HCT116 (cell line): ENCODE data around the gene SPRR2G. TPM values are rescaled to one million over a fixed set of nuclear protein-coding genes. Genes with fewer than 3 reads are reported as not detected.

ENCODE experiments used
- ATAC-seq: fragments of 200-7000 bp; cut with Tn5 transposase; 2 replicates; pipeline ENCODE4 v1.9.1; 2020; ENCODE audit warnings: mild to moderate bottlenecking, moderate library complexity
- BruUV-seq: library from RNA; stranded (reverse); fragments of 400-500 nt; replicated peaks from 2 replicates; lab custom pipeline; 2021; lab: Mats Ljungman, UMichigan
- CTCF ChIA-PET: fragments of 300-600 bp; sonication (Branson Sonifier 250); formaldehyde crosslinking; loops from one replicate; lab custom pipeline; 2021; ENCODE audit warnings: antibody characterized with exemption; lab: Charles Lee
- POLR2A ChIA-PET: fragments of 300-600, 350-600 bp; sonication (Branson Sonifier 250); formaldehyde crosslinking; loops from one replicate; lab custom pipeline; 2021; ENCODE audit warnings: antibody characterized with exemption; lab: Charles Lee
- RAD21 ChIA-PET, 2 experiments: fragments of 300-600 bp; sonication (Branson Sonifier 250); formaldehyde crosslinking; loops; one replicate each; lab custom pipeline; 2023; ENCODE audit warnings: low total read pairs in 2 of 2; ENCODE audit not compliant: uncharacterized antibody in 2 of 2, unreplicated experiment in 2 of 2, low non-redundant PET in 1 of 2; lab: Charles Lee
- DNase-seq: peaks from one replicate; pipeline ENCODE4 v3.0.0-alpha.2; 2010; ENCODE audit warnings: low read depth, low spot score
- H2AFZ ChIP-seq: fragments of 200-600 bp; shearing (Covaris generic), sonication (generic); 2 replicates; pipeline ENCODE4 v1.6.1; 2017; ENCODE audit warnings: low read depth, mixed run types, mixed read lengths, antibody characterized with exemption, low read length; ENCODE audit not compliant: poor library complexity, severe bottlenecking
- H3K27ac ChIP-seq: 2 replicates; pipeline ENCODE4 v1.5.1; 2012; ENCODE audit warnings: low read depth, low read length
- H3K27me3 ChIP-seq: fragments of 200-600 bp; sonication (generic); 2 replicates; pipeline ENCODE4 v1.6.1; 2016; ENCODE audit warnings: mixed run types, low read length, mixed read lengths; ENCODE audit not compliant: insufficient read depth
- H3K36me3 ChIP-seq, 2 experiments: fragments of 200-500 bp in 1 of 2; fragments of 200-600 bp in 1 of 2; sonication (Bioruptor generic) in 1 of 2; sonication (generic) in 1 of 2; 2 replicates each; pipeline versions ENCODE4 v1.5.1 to v1.6.1; 2014 to 2016; ENCODE audit warnings: low read length in 2 of 2, inconsistent platforms in 1 of 2, mixed read lengths in 1 of 2, mixed run types in 1 of 2; ENCODE audit not compliant: insufficient read depth in 2 of 2, control insufficient read depth in 1 of 2
- H3K4me1 ChIP-seq, 2 experiments: fragments of 200-600 bp in 1 of 2; sonication (generic) in 1 of 2; 2 replicates each; pipeline versions ENCODE4 v1.5.1 to v1.6.1; 2012 to 2017; ENCODE audit warnings: low read length in 2 of 2, inconsistent platforms in 1 of 2, mild to moderate bottlenecking in 1 of 2, mixed read lengths in 1 of 2, mixed run types in 1 of 2, moderate library complexity in 1 of 2; ENCODE audit not compliant: insufficient read depth in 2 of 2, control insufficient read depth in 1 of 2
- H3K4me2 ChIP-seq: fragments of 200-600 bp; sonication (generic); 2 replicates; pipeline ENCODE4 v1.6.1; 2017; ENCODE audit warnings: mixed run types, low read length, mixed read lengths
- H3K4me3 ChIP-seq, 2 experiments: fragments of 200-600 bp in 1 of 2; sonication (generic) in 1 of 2; replicated peaks in 1 of 2; 2 replicates each; pipeline ENCODE4 v1.5.1; 2011 to 2016; ENCODE audit warnings: low read length in 2 of 2, control low read depth in 1 of 2, low read depth in 1 of 2, mild to moderate bottlenecking in 1 of 2, mixed read lengths in 1 of 2, mixed run types in 1 of 2
- H3K79me2 ChIP-seq: fragments of 200-600 bp; sonication (generic); 2 replicates; pipeline ENCODE4 v1.6.1; 2017; ENCODE audit warnings: mild to moderate bottlenecking, mixed run types, low read length, moderate library complexity, mixed read lengths; ENCODE audit not compliant: insufficient read depth
- H3K9ac ChIP-seq: fragments of 200-600 bp; sonication (generic); 2 replicates; pipeline ENCODE4 v1.6.1; 2016; ENCODE audit warnings: low read length, mixed read lengths
- H3K9me2 ChIP-seq: fragments of 200-600 bp; sonication (generic), shearing (Covaris generic); 2 replicates; pipeline ENCODE4 v1.6.1; 2017; ENCODE audit warnings: mixed run types, mild to moderate bottlenecking, moderate library complexity; ENCODE audit not compliant: insufficient read depth
- H3K9me3 ChIP-seq, 2 experiments: fragments of 200-500 bp in 1 of 2; fragments of 200-600 bp in 1 of 2; sonication (Bioruptor generic) in 1 of 2; sonication (generic) in 1 of 2; 2 replicates each; pipeline ENCODE4 v1.6.1; 2014 to 2017; ENCODE audit warnings: low read length in 2 of 2, mixed read lengths in 2 of 2, inconsistent platforms in 1 of 2, low read depth in 1 of 2, mild to moderate bottlenecking in 1 of 2, mixed run types in 1 of 2, moderate library complexity in 1 of 2; ENCODE audit not compliant: control insufficient read depth in 1 of 2, insufficient read depth in 1 of 2
- H4K20me1 ChIP-seq: fragments of 200-600 bp; sonication (generic), shearing (Covaris generic); 2 replicates; pipeline ENCODE4 v1.6.1; 2017; ENCODE audit warnings: mixed run types, mild to moderate bottlenecking, moderate library complexity; ENCODE audit not compliant: insufficient read depth
- ATF3 ChIP-seq: IDR thresholded peaks from 2 replicates; pipeline ENCODE4 v1.6.1; 2012
- CBX3 ChIP-seq: IDR thresholded peaks from 2 replicates; pipeline ENCODE4 v1.6.1; 2012; ENCODE audit warnings: low read depth
- CTCF ChIP-seq, 3 experiments: fragments of 200-600 bp in 1 of 3; sonication (generic) in 1 of 3; IDR thresholded peaks in 2 of 3; conservative IDR thresholded peaks in 1 of 3; 2 replicates each; pipeline ENCODE4 v1.5.1; 2012 to 2017; ENCODE audit warnings: low read depth in 2 of 3, low read length in 2 of 3, antibody characterized with exemption in 1 of 3, borderline replicate concordance in 1 of 3, control low read depth in 1 of 3, mild to moderate bottlenecking in 1 of 3, mixed read lengths in 1 of 3, mixed run types in 1 of 3, moderate library complexity in 1 of 3; ENCODE audit not compliant: insufficient read depth in 1 of 3
- ELF1 ChIP-seq: IDR thresholded peaks from 2 replicates; pipeline ENCODE4 v1.6.1; 2012; ENCODE audit warnings: low read depth, borderline replicate concordance
- EZH2phosphoT487 ChIP-seq: fragments of 200-600 bp; IDR thresholded peaks from 2 replicates; pipeline ENCODE4 v1.6.1; 2018; ENCODE audit warnings: antibody characterized with exemption, borderline replicate concordance
- JUND ChIP-seq: IDR thresholded peaks from 2 replicates; pipeline ENCODE4 v1.6.1; 2012
- MAX ChIP-seq: IDR thresholded peaks from 2 replicates; pipeline ENCODE4 v1.6.1; 2012
- POLR2A ChIP-seq: IDR thresholded peaks from 2 replicates; pipeline ENCODE4 v1.7.0; 2011; ENCODE audit warnings: borderline replicate concordance; ENCODE audit not compliant: insufficient read depth, insufficient read length; ENCODE audit errors: extremely low read depth
- POLR2AphosphoS5 ChIP-seq: IDR thresholded peaks from 2 replicates; pipeline ENCODE4 v1.6.1; 2011; ENCODE audit warnings: mild to moderate bottlenecking, low read depth, low read length, moderate library complexity
- RAD21 ChIP-seq: IDR thresholded peaks from 2 replicates; pipeline ENCODE4 v1.6.1; 2012; ENCODE audit warnings: low read depth, mild to moderate bottlenecking
- REST ChIP-seq: IDR thresholded peaks from 2 replicates; pipeline ENCODE4 v1.6.1; 2012; ENCODE audit warnings: low read depth
- SIN3A ChIP-seq: IDR thresholded peaks from 2 replicates; pipeline ENCODE4 v1.6.1; 2012; ENCODE audit warnings: low read depth
- SRF ChIP-seq: IDR thresholded peaks from 2 replicates; pipeline ENCODE4 v1.6.1; 2012; ENCODE audit warnings: low read depth
- TCF7L2 ChIP-seq: IDR thresholded peaks from 2 replicates; pipeline ENCODE4 v1.7.0; 2011; ENCODE audit warnings: borderline replicate concordance, inconsistent platforms; ENCODE audit not compliant: insufficient read depth, insufficient read length; ENCODE audit errors: extremely low read depth
- YY1 ChIP-seq: IDR thresholded peaks from 2 replicates; pipeline ENCODE4 v1.6.1; 2011; ENCODE audit warnings: low read length, low read depth, moderate library complexity, mild to moderate bottlenecking; ENCODE audit not compliant: insufficient replicate concordance; ENCODE audit errors: extremely low read depth
- ZBTB33 ChIP-seq: IDR thresholded peaks from 2 replicates; pipeline ENCODE4 v1.6.1; 2011; ENCODE audit warnings: mild to moderate bottlenecking, low read length, moderate library complexity; ENCODE audit not compliant: insufficient replicate concordance; ENCODE audit errors: extremely low read depth
- ZFX ChIP-seq: fragments of 450-650 bp; IDR thresholded peaks from 2 replicates; pipeline ENCODE4 v1.6.1; 2017
- intact Hi-C: fragments of 100-400 bp; cut with micrococcal nuclease; formaldehyde crosslinking; loops from 2 replicates; pipeline ENCODE4 v1.10.0; 2022
- total RNA-seq: library from RNA; stranded (reverse); gene quantifications from one replicate; pipeline ENCODE4 v1.2.1, GENCODE V29; 2021; ENCODE audit not compliant: unreplicated experiment

The SPRR2G gene
- total RNA-seq, 1 experiment from 2014 or later: not detected

- BruUV-seq: no TSS peak
- TF ChIP-seq ATF3: no peak
- no peak for TF ChIP-seq REST
- no peak for TF ChIP-seq SIN3A
- no peak for TF ChIP-seq YY1
- TF ChIP-seq ELF1: no peak
- no peak for TF ChIP-seq CBX3
- TF ChIP-seq POLR2AphosphoS5: no peak
- no peak for TF ChIP-seq ZBTB33
- no peak for TF ChIP-seq ZFX
- no peak for TF ChIP-seq TCF7L2
- TF ChIP-seq SRF: no peak
- TF ChIP-seq POLR2A: no peak
- no peak for TF ChIP-seq MAX
- no peak for TF ChIP-seq CTCF (IDR thresholded peaks at IDR 0.05 in 2 of 3, conservative IDR thresholded peaks at IDR 0.05 in 1 of 3; ENCODE audit: borderline replicate concordance in 1 of 3, insufficient read depth in 1 of 3, low read depth in 2 of 3, low read length in 2 of 3)
- TF ChIP-seq RAD21: no peak
- no peak for TF ChIP-seq JUND
- no peak for TF ChIP-seq EZH2phosphoT487
- H3K27me3 ChIP-seq: peaks cover 48% of the 10 kb centered on the region
- no peaks in the 10 kb centered on the region for H3K4me1 ChIP-seq
- no peaks in the 10 kb centered on the region for H3K36me3 ChIP-seq
- no peak overlapping the region for H3K4me2 ChIP-seq
- H2AFZ ChIP-seq: no peak overlapping the region
- no peaks in the 10 kb centered on the region for H3K79me2 ChIP-seq
- H3K9me2 ChIP-seq: no peaks in the 10 kb centered on the region
- ATAC-seq (no peak), DNase-seq (no peak)
- intact Hi-C loops: loop anchor here (1.0 kb wide), 1 partner anchor 10 kb away; no protein-coding TSS in a partner anchor
- H3K9ac ChIP-seq: no peak overlapping the region
- no peak overlapping the region for H3K4me3 ChIP-seq
- no peaks in the 10 kb centered on the region for H3K9me3 ChIP-seq
- H4K20me1 ChIP-seq: no peaks in the 10 kb centered on the region
- RAD21 ChIA-PET: no interaction called here
- H3K27ac ChIP-seq: no peak overlapping the region
- POLR2A ChIA-PET: no interaction called here
- CTCF ChIA-PET: no interaction called here
Observed at GRCh38 chr1:153168686-153169085, 18.0 kb upstream of the SPRR2G start.
